NCI-H1694 (cell line): ENCODE results near the gene MSH5.
"Not testable (repeated sequence)": the region's sequence is repeated elsewhere in the genome, so short reads cannot be mapped to it uniquely, and the experiment has no call there.

Experiments
- DNase-seq: peaks from one replicate; lab custom pipeline; 2025; lab: John Stamatoyannopoulos, UW

Gene MSH5

GRCh38 chr6:31739639-31740396 lies at the start of gene MSH5:
TSS of gene MSH5 (plus strand) at chr6:31740005. CDS start at chr6:31740467, 462 bp downstream.
- peak; percentile 98 for DNase-seq

GRCh38 chr6:31690231-31691077 lies 49.4 kb upstream of the MSH5 start:
- DNase-seq, result no peak

GRCh38 chr6:31691078-31691463 lies 48.7 kb upstream of the MSH5 start:
- DNase-seq, result no peak

GRCh38 chr6:31691564-31692108 lies 48.2 kb upstream of the MSH5 start:
- DNase-seq, result no peak

GRCh38 chr6:31692353-31692752 lies 47.5 kb upstream of the MSH5 start:
- DNase-seq, result no peak

- DNase-seq, result no peak
These were observed 46.9 kb upstream of the MSH5 start for GRCh38 chr6:31692886-31693285.

GRCh38 chr6:31693535-31693934 lies 46.3 kb upstream of the MSH5 start:
- DNase-seq, result no peak

GRCh38 chr6:31697555-31697954 lies 42.2 kb upstream of the MSH5 start:
- DNase-seq, result no peak

GRCh38 chr6:31700740-31701401 lies 38.9 kb upstream of the MSH5 start:
- DNase-seq, result no peak

- DNase-seq, result no peak
These were observed 38.0 kb upstream of the MSH5 start for GRCh38 chr6:31701666-31702404.

GRCh38 chr6:31702405-31702818 lies 37.4 kb upstream of the MSH5 start:
- DNase-seq, result no peak

GRCh38 chr6:31702819-31703716 lies 36.7 kb upstream of the MSH5 start, which contains the start of gene ABHD16A:
TSS of gene ABHD16A (minus strand) at chr6:31703324. CDS start at chr6:31703281, 43 bp downstream.
- DNase-seq, result peak; percentile 87

- no peak for DNase-seq
These were observed 33.9 kb upstream of the MSH5 start for GRCh38 chr6:31705931-31706330.

GRCh38 chr6:31706599-31706998 lies 33.2 kb upstream of the MSH5 start, which contains the start of gene LY6G6F:
TSS of gene LY6G6F (plus strand) at chr6:31706866. CDS start at chr6:31706907, 41 bp downstream.
- DNase-seq, result no peak

GRCh38 chr6:31707701-31708100 lies 32.1 kb upstream of the MSH5 start:
- DNase-seq, result no peak

GRCh38 chr6:31708224-31708623 lies 31.6 kb upstream of the MSH5 start:
- no peak for DNase-seq

GRCh38 chr6:31709157-31709556 lies 30.6 kb upstream of the MSH5 start:
- DNase-seq, result not testable (repeated sequence)

- no peak for DNase-seq
These were observed 29.1 kb upstream of the MSH5 start for GRCh38 chr6:31710523-31711219.

- no peak for DNase-seq
These were observed 28.6 kb upstream of the MSH5 start for GRCh38 chr6:31711233-31711632.

- no peak for DNase-seq
These were observed 27.5 kb upstream of the MSH5 start for GRCh38 chr6:31712296-31712695.
